ENCODE results near the gene PLA1A.

DNA sequence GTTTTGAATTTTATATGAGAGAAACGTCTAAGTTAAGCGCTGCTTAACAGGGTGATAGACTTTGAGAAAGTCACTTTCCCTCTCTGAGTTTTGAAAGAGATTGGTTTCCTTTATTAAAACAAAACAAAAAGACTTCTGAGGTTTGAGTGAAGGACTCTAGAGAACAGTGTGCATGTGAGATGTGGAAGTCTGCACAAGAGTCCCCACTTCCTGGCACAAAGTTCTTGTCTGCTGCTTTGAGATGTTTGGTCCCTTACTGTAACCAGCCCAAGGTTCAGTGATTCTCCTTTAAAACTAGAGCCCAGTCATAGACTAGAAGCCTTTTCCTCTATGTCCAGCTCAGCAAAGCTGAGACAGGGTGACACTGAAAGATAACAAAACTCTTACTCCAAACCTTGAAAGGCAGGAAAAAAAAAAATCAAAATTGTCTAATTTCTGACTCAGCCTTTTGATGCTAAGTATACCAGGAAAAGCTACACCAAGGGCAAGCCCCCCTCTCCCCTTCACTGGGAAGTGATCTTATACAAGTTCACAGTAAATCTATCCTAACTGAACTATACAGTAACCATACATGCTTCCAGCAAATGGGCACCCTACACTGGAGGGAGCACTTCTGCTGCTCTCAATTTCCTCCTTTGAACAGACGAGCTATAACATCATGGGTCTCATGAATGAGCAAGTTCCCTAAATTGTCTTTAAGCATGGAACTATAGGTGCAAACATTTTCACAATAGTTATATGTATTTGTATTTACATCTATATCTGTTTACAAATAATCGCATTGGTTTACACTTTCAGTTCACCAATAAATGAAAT is 60.4 kb downstream of the PLA1A start:
- no peak for TF ChIP-seq POLR2AphosphoS5 (IDR thresholded peaks at IDR 0.05)
- TF ChIP-seq, protein P1, sequence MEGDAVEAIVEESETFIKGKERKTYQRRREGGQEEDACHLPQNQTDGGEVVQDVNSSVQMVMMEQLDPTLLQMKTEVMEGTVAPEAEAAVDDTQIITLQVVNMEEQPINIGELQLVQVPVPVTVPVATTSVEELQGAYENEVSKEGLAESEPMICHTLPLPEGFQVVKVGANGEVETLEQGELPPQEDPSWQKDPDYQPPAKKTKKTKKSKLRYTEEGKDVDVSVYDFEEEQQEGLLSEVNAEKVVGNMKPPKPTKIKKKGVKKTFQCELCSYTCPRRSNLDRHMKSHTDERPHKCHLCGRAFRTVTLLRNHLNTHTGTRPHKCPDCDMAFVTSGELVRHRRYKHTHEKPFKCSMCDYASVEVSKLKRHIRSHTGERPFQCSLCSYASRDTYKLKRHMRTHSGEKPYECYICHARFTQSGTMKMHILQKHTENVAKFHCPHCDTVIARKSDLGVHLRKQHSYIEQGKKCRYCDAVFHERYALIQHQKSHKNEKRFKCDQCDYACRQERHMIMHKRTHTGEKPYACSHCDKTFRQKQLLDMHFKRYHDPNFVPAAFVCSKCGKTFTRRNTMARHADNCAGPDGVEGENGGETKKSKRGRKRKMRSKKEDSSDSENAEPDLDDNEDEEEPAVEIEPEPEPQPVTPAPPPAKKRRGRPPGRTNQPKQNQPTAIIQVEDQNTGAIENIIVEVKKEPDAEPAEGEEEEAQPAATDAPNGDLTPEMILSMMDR (IDR thresholded peaks at IDR 0.05): no peak
- no peak for TF ChIP-seq POLR2A (IDR thresholded peaks at IDR 0.05)

Data from prostate gland (tissue), 2 donors.